Ascending aorta (tissue), 2 donors: ENCODE measurements around the gene PHLDB1. TPM values are rescaled to one million over a fixed set of nuclear protein-coding genes. Genes with fewer than 3 reads are reported as not detected.
A peak's percentile ranks its signal among the peaks of the same experiment; 100 is the strongest.

ENCODE experiments used
- DNase-seq, 2 donors: peaks; one replicate each; pipeline ENCODE4 v3.0.0-alpha.2; 2019; ENCODE audit warnings: low spot score in 2 of 2
- H3K27ac ChIP-seq, 2 donors: fragments of 200-600 bp; sonication (generic); one replicate each; pipeline ENCODE4 v1.5.1; 2016 to 2017; ENCODE audit warnings: mild to moderate bottlenecking in 1 of 2
- H3K27me3 ChIP-seq: fragments of 200-600 bp; sonication (generic); one replicate; pipeline ENCODE4 v1.5.1; 2017
- H3K36me3 ChIP-seq, 2 donors: fragments of 200-600 bp; sonication (generic); one replicate each; pipeline ENCODE4 v1.5.1; 2016
- H3K4me1 ChIP-seq, 2 donors: fragments of 200-600 bp; sonication (generic); one replicate each; pipeline ENCODE4 v1.5.1; 2016 to 2017; ENCODE audit warnings: mild to moderate bottlenecking in 1 of 2
- H3K4me3 ChIP-seq, 2 donors: fragments of 200-600 bp; sonication (generic); one replicate each; pipeline ENCODE4 v1.5.1; 2016 to 2017; ENCODE audit warnings: mild to moderate bottlenecking in 1 of 2
- H3K9me3 ChIP-seq, 2 donors: fragments of 200-600 bp; sonication (generic); one replicate each; pipeline ENCODE4 v1.5.1; 2016
- intact Hi-C: fragments of 100-400 bp; cut with DNase I; formaldehyde crosslinking; loops from one replicate; pipeline ENCODE4 v1.15.1; 2023
- total RNA-seq: library from RNA; depleted of rRNA; stranded (reverse); fragments of >200 nt; gene quantifications from one replicate; pipeline ENCODE4 v1.1.0, GENCODE V29; 2016
- TF ChIP-seq, protein P1 (sequence below), 3 experiments: fragments of 200-600 bp in 2 of 3; fragments of 450-650 bp in 1 of 3; sonication (generic) in 2 of 3; IDR thresholded peaks; one replicate each; pipeline ENCODE4 v1.5.1; 2016 to 2019; ENCODE audit warnings: antibody characterized with exemption in 3 of 3, mild to moderate bottlenecking in 1 of 3, moderate library complexity in 1 of 3

Gene PHLDB1
- total RNA-seq, 1 donor from 2014 or later: 200 TPM

DNA sequence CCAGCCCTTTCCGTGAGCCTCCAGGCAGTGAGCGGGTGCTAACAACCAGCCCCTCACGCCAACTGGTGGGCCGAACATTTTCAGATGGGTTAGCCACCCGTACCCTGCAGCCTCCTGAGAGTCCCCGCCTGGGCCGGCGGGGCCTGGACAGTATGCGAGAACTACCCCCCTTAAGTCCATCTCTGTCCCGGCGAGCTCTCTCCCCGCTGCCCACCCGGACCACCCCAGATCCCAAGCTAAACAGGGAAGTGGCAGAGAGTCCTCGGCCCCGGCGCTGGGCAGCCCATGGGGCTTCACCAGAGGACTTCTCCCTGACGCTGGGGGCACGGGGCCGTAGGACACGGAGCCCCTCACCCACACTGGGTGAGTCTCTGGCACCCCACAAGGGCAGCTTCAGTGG lies 20.6 kb downstream of the PHLDB1 start:
- peaks cover 10 to 31% of the 10 kb centered on the region in 2 donors for H3K4me1 ChIP-seq
- no peaks in the 10 kb centered on the region for H3K27me3 ChIP-seq
- no peak for DNase-seq
- no peak overlapping the region for H3K4me3 ChIP-seq
- TF ChIP-seq, protein P1, sequence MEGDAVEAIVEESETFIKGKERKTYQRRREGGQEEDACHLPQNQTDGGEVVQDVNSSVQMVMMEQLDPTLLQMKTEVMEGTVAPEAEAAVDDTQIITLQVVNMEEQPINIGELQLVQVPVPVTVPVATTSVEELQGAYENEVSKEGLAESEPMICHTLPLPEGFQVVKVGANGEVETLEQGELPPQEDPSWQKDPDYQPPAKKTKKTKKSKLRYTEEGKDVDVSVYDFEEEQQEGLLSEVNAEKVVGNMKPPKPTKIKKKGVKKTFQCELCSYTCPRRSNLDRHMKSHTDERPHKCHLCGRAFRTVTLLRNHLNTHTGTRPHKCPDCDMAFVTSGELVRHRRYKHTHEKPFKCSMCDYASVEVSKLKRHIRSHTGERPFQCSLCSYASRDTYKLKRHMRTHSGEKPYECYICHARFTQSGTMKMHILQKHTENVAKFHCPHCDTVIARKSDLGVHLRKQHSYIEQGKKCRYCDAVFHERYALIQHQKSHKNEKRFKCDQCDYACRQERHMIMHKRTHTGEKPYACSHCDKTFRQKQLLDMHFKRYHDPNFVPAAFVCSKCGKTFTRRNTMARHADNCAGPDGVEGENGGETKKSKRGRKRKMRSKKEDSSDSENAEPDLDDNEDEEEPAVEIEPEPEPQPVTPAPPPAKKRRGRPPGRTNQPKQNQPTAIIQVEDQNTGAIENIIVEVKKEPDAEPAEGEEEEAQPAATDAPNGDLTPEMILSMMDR (IDR thresholded peaks at IDR 0.05): no peak
- H3K36me3 ChIP-seq: peaks cover 74 to 82% of the 10 kb centered on the region in 2 donors
- intact Hi-C loops: no loop called here
- peak overlapping the region; percentile 28 to 63 for H3K27ac ChIP-seq
- no peaks in the 10 kb centered on the region for H3K9me3 ChIP-seq

DNA sequence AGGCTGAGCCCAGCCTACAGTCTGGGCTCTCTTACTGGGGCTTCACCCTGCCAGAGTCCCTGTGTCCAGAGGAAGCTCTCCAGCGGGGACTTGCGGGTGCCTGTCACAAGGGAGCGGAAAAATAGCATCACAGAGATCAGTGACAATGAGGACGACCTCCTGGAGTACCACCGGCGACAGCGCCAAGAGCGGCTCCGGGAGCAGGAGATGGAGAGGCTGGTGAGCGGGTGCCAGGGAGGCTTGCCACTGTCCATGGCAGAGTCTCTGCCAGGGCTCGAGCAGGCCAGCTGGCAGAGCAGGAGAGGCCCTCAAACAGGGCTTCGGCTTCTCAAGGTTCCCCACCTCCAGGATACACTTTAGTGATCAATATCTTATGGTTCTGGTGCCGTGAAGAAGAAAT lies 21.0 kb downstream of the PHLDB1 start:
- Histone ChIP-seq H3K27me3 (no peaks in the 10 kb centered on the region), H3K27ac (peak overlapping the region; percentile 28 to 63), H3K4me1 (peaks cover 11 to 31% of the 10 kb centered on the region in 2 donors), H3K36me3 (peaks cover 74 to 86% of the 10 kb centered on the region in 2 donors), H3K4me3 (no peak overlapping the region), H3K9me3 (no peaks in the 10 kb centered on the region)
- no peak for DNase-seq
- intact Hi-C loops: no loop called here
- TF ChIP-seq, protein P1 (IDR thresholded peaks at IDR 0.05): no peak

DNA sequence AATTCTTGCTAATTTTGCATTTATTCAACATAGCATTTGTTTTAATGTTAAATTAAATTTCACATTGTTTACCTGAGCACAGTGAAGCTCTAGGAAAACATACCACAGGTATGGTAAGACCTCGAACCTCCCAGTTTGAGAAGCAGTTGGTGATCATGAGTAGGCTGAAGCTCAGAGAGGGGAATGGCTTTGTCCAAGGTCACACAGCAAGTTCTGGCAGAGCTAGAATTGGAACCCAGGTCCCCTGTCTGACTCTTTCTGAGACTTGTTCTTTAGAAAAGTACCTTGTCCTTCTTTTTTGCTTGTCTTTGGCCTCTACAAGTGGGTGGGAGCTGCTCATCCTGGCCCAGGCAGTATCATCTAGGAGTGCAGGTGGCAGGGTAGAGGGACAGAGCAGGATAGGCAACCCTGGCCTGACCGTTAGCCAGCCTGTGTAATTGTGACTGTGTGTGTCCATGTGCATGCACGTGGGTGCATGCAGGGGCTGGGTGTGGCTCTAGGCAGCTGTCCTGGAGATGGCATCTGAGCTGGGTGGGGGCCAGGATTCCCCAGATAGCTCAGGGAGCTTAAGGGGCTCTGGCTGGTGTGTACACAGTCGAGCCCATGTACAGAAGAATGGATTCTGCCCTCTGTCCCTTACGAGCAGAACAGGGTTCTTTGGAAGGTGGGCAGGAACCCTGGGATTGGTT lies 21.6 kb downstream of the PHLDB1 start:
- Histone ChIP-seq H3K4me3 (no peak overlapping the region), H3K4me1 (peaks cover 17 to 35% of the 10 kb centered on the region in 2 donors), H3K27me3 (no peaks in the 10 kb centered on the region), H3K36me3 (peaks cover 74 to 86% of the 10 kb centered on the region in 2 donors), H3K27ac (peak overlapping the region; percentile 28), H3K9me3 (no peaks in the 10 kb centered on the region)
- intact Hi-C loops: no loop called here
- TF ChIP-seq, protein P1 (IDR thresholded peaks at IDR 0.05): no peak
- no peak for DNase-seq

DNA sequence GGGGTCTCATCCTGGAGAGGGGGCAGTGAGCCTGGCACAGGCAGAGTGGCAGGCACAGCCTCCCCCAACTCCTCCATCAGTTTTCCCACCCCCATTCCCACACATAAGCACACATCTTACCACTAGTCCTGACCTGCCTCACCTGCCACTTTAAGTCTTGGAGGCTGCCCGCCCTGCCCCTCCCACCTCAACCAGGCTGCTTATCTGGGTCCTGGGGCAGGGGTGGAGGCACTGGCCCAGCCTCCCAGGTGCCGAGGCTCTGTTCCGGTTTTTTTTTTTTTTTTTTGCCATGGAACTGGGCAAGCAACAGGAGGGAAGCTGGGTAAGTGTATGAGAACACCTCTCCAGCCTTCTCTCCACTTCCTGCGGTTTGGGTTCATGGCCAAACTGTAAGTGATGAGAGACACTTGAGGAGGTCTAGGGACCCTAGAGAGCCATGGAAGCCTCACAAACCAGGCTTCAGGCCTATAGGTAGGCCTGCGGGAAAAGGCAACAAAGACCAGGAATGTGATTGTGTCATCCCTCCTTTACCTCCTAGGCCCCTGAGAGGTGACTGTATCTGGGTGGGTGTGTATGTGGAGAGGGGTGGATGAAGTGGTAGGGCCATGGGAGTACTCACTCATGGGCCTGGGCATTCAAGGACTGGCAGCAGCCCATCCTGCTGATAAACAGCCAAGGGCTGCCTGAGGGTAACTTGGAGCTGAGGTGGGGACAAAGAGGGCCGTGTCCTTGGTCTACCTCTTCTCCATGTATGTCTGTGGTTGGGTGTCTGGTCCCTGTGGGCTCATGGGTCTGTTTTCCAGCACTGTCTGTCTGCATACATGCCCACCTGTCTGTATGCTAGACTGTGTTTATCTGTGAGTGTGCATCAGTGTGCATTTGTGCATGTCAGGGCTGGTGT lies 22.6 kb downstream of the PHLDB1 start:
- H3K27me3 ChIP-seq: no peaks in the 10 kb centered on the region
- intact Hi-C loops: no loop called here
- TF ChIP-seq, protein P1 (IDR thresholded peaks at IDR 0.05): no peak
- no peak for DNase-seq
- peak overlapping the region in 1 of 2 donors; percentile 28 for H3K27ac ChIP-seq
- no peaks in the 10 kb centered on the region for H3K9me3 ChIP-seq
- no peak overlapping the region for H3K4me3 ChIP-seq
- H3K4me1 ChIP-seq: peaks cover 23 to 42% of the 10 kb centered on the region in 2 donors
- H3K36me3 ChIP-seq: peaks cover 70 to 81% of the 10 kb centered on the region in 2 donors

DNA sequence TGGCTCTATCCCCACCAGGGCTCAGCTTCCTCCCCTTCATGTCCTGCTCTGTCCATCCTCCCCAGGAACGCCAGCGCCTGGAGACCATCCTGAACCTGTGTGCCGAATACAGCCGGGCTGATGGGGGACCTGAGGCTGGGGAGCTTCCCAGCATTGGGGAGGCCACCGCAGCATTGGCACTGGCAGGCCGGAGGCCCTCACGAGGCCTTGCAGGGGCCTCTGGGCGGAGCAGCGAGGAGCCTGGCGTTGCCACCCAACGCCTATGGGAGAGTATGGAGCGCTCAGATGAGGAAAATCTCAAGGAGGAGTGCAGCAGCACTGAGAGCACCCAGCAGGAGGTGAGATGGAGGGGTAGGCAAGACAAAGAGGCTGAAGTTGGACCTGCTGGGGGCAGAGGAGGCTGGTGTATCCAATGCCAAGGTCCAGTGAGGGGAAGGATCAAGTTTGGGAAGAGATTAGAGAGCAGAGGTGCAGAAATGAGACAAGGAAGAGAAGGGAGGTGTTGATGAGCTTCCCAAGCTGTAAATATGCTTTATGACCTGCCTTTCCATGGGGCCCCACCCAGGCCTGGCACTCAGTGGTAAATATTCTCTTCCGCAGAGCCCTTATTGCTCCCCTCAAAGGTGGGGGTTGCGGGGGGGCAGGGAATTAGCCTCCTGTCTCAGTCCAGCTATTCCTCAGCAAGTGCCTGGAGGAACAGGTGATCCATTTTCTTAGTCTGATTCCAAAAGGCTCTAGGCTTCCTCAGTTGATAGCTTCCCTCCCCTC lies 23.9 kb downstream of the PHLDB1 start:
- intact Hi-C loops: no loop called here
- Histone ChIP-seq H3K9me3 (no peaks in the 10 kb centered on the region), H3K27ac (no peak overlapping the region), H3K4me1 (peaks cover 27 to 45% of the 10 kb centered on the region in 2 donors), H3K4me3 (no peak overlapping the region), H3K36me3 (peaks cover 70 to 79% of the 10 kb centered on the region in 2 donors), H3K27me3 (no peaks in the 10 kb centered on the region)
- TF ChIP-seq, protein P1 (IDR thresholded peaks at IDR 0.05): no peak
- DNase-seq: no peak
